Measurements from ENCODE around the gene EEFSEC. TPM values are rescaled to one million over a fixed set of nuclear protein-coding genes. Genes with fewer than 3 reads are reported as not detected.

EEFSEC gene
- total RNA-seq, 2 donors from 2014 or later: 3.4 to 20.3 TPM

GRCh38 chr3:128221328-128221727, 68.0 kb downstream of the EEFSEC start:
- DNase-seq (ENCODE audit: low spot score in 2 of 2): no peak
- H3K9me3 Mint-ChIP-seq: peaks cover 4 to 20% of the 10 kb centered on the region in 2 donors

GRCh38 chr3:128222796-128223385, 69.6 kb downstream of the EEFSEC start:
- Mint-ChIP-seq H3K36me3 (peaks cover 20 to 47% of the 10 kb centered on the region in 2 donors), H3K9me3 (peaks cover 4 to 20% of the 10 kb centered on the region in 2 donors), H3K27ac (no peak overlapping the region)
- no peak for DNase-seq (ENCODE audit: low spot score in 2 of 2)
- peak in 1 of 2 donors; percentile 24 for ATAC-seq

More at GRCh38 chr3:128221328-128221727, 68.0 kb downstream of the EEFSEC start:
- H3K27ac Mint-ChIP-seq: no peak overlapping the region
- H3K36me3 Mint-ChIP-seq: peaks cover 20 to 47% of the 10 kb centered on the region in 2 donors
- ATAC-seq: no peak

GRCh38 chr3:128226186-128226725, 73.0 kb downstream of the EEFSEC start:
- Mint-ChIP-seq H3K27ac (peak overlapping the region in 1 of 2 donors; percentile 19), H3K36me3 (peaks cover 2 to 21% of the 10 kb centered on the region in 2 donors), H3K9me3 (peaks cover 0 to 10% of the 10 kb centered on the region in 2 donors)
- no peak for ATAC-seq
- DNase-seq (ENCODE audit: low spot score in 2 of 2): no peak

GRCh38 chr3:128226795-128227395, 73.6 kb downstream of the EEFSEC start:
- peaks cover 0 to 6% of the 10 kb centered on the region in 2 donors for H3K9me3 Mint-ChIP-seq
- peaks cover 0 to 20% of the 10 kb centered on the region in 2 donors for H3K36me3 Mint-ChIP-seq
- DNase-seq (ENCODE audit: low spot score in 2 of 2) (peak in 1 of 2 donors; percentile 43), ATAC-seq (peak; percentile 61 to 63)
- peak overlapping the region in 1 of 2 donors; percentile 19 for H3K27ac Mint-ChIP-seq

- Mint-ChIP-seq H3K27ac (peak overlapping the region in 1 of 2 donors; percentile 10), H3K36me3 (peaks cover 0 to 15% of the 10 kb centered on the region in 2 donors), H3K9me3 (peaks cover 0 to 6% of the 10 kb centered on the region in 2 donors)
- DNase-seq (ENCODE audit: low spot score in 2 of 2) (no peak), ATAC-seq (no peak)
Observed at GRCh38 chr3:128227507-128227906, 74.2 kb downstream of the EEFSEC start.

GRCh38 chr3:128228366-128228910, 75.2 kb downstream of the EEFSEC start:
- Mint-ChIP-seq H3K27ac (peak overlapping the region in 1 of 2 donors; percentile 10), H3K9me3 (peaks cover 0 to 6% of the 10 kb centered on the region in 2 donors), H3K36me3 (peaks cover 0 to 6% of the 10 kb centered on the region in 2 donors)
- DNase-seq (ENCODE audit: low spot score in 2 of 2) (no peak), ATAC-seq (no peak)

GRCh38 chr3:128229106-128229857, 76.0 kb downstream of the EEFSEC start:
- Mint-ChIP-seq H3K36me3 (peaks cover 0 to under 1% of the 10 kb centered on the region in 2 donors), H3K9me3 (peaks cover 0 to 2% of the 10 kb centered on the region in 2 donors), H3K27ac (no peak overlapping the region)
- no peak for DNase-seq (ENCODE audit: low spot score in 2 of 2)
- ATAC-seq: no peak

- Mint-ChIP-seq H3K9me3 (no peaks in the 10 kb centered on the region), H3K27ac (no peak overlapping the region), H3K36me3 (no peaks in the 10 kb centered on the region)
- ATAC-seq: no peak
- no peak for DNase-seq (ENCODE audit: low spot score in 2 of 2)
Observed at GRCh38 chr3:128231606-128232005, 78.3 kb downstream of the EEFSEC start.

- H3K27ac Mint-ChIP-seq: no peak overlapping the region
- H3K36me3 Mint-ChIP-seq: no peaks in the 10 kb centered on the region
- H3K9me3 Mint-ChIP-seq: no peaks in the 10 kb centered on the region
- no peak for DNase-seq (ENCODE audit: low spot score in 2 of 2)
- no peak for ATAC-seq
Observed at GRCh38 chr3:128232376-128233178, 79.3 kb downstream of the EEFSEC start.

- Mint-ChIP-seq H3K9me3 (no peaks in the 10 kb centered on the region), H3K36me3 (no peaks in the 10 kb centered on the region), H3K27ac (no peak overlapping the region)
- DNase-seq (ENCODE audit: low spot score in 2 of 2): no peak
- no peak for ATAC-seq
Observed at GRCh38 chr3:128235207-128235926, 82.1 kb downstream of the EEFSEC start.

- Mint-ChIP-seq H3K36me3 (no peaks in the 10 kb centered on the region), H3K9me3 (no peaks in the 10 kb centered on the region), H3K27ac (no peak overlapping the region)
- DNase-seq (ENCODE audit: low spot score in 2 of 2) (no peak), ATAC-seq (no peak)
Observed at GRCh38 chr3:128236657-128237056, 83.4 kb downstream of the EEFSEC start.

GRCh38 chr3:128237348-128238183, 84.3 kb downstream of the EEFSEC start:
- Mint-ChIP-seq H3K27ac (no peak overlapping the region), H3K9me3 (no peaks in the 10 kb centered on the region), H3K36me3 (no peaks in the 10 kb centered on the region)
- ATAC-seq (no peak), DNase-seq (ENCODE audit: low spot score in 2 of 2) (no peak)

- H3K9me3 Mint-ChIP-seq: no peaks in the 10 kb centered on the region
Observed at GRCh38 chr3:128238184-128238489, 84.9 kb downstream of the EEFSEC start.

GRCh38 chr3:128239304-128239703, 86.0 kb downstream of the EEFSEC start:
- DNase-seq (ENCODE audit: low spot score in 2 of 2) (no peak), ATAC-seq (no peak)
- Mint-ChIP-seq H3K36me3 (peaks cover 6 to 7% of the 10 kb centered on the region in 2 donors), H3K27ac (no peak overlapping the region), H3K9me3 (no peaks in the 10 kb centered on the region)

More at GRCh38 chr3:128238184-128238489, 84.9 kb downstream of the EEFSEC start:
- no peak for ATAC-seq
- peaks cover 3% of the 10 kb centered on the region in 2 donors for H3K36me3 Mint-ChIP-seq
- DNase-seq (ENCODE audit: low spot score in 2 of 2): no peak
- no peak overlapping the region for H3K27ac Mint-ChIP-seq

- DNase-seq (ENCODE audit: low spot score in 2 of 2) (no peak), ATAC-seq (no peak)
- Mint-ChIP-seq H3K27ac (no peak overlapping the region), H3K9me3 (no peaks in the 10 kb centered on the region), H3K36me3 (peaks cover 6 to 7% of the 10 kb centered on the region in 2 donors)
Observed at GRCh38 chr3:128240232-128240631, 87.0 kb downstream of the EEFSEC start.

All from activated naive CD4-positive, alpha-beta T cell treated with anti-CD3 and anti-CD28 coated beads, Interleukin-2, amount 50 U/mL, for 72 hours (primary cell).